ENCODE results near the gene KIR3DL3. TPM values are rescaled to one million over a fixed set of nuclear protein-coding genes. Genes with fewer than 3 reads are reported as not detected.
"Not testable (repeated sequence)": the region's sequence is repeated elsewhere in the genome, so short reads cannot be mapped to it uniquely, and the experiment has no call there.

KIR3DL3 gene
- total RNA-seq, 1 donor from 2014 or later = not detected

DNA sequence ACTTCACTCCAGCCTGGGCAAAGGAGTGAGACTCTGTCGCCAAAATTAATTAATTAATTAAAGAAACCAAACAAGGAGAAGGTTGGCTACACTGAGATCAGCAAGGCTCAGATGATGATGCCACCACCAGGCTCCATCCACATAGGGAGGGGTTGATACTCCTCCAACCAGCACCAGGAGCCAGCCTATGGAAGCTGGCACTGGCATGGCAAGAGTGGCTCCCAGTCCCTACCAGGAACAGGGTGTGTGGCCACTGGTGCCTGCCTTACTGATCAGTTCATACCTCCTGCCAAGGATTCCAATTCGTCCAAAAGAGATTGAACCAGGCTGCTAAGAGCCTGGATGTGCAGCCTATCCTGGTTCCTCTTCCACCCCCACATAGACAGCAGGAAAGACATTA lies 48.4 kb downstream of the KIR3DL3 start:
- intact Hi-C loops (cut with DNase I); ATAC-seq; DNase-seq (ENCODE audit: low spot score): not testable (repeated sequence)

DNA sequence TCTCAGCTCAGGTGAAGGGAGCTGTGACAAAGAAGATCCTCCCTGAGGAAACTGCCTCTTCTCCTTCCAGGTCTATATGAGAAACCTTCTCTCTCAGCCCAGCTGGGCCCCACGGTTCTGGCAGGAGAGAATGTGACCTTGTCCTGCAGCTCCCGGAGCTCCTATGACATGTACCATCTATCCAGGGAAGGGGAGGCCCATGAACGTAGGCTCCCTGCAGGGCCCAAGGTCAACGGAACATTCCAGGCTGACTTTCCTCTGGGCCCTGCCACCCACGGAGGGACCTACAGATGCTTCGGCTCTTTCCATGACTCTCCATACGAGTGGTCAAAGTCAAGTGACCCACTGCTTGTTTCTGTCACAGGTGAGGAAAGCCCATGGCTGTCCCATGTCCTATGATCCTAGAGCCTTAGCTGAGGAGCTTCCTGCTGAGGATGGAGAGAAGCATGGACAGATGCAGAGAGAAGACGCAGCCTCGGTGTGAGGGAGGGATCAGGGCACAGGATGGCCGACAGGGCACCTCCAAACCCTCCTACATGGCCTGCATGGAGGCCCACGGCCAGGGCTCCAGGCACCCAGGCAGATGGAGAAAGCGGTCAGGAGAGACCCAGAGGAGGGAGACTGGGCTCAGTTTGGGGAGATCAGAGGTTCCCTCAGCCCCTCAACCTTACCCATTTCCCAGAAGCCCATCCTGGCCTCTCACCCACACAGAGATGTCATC lies 51.0 kb downstream of the KIR3DL3 start:
- intact Hi-C loops (cut with DNase I); DNase-seq (ENCODE audit: low spot score); ATAC-seq: not testable (repeated sequence)

DNA sequence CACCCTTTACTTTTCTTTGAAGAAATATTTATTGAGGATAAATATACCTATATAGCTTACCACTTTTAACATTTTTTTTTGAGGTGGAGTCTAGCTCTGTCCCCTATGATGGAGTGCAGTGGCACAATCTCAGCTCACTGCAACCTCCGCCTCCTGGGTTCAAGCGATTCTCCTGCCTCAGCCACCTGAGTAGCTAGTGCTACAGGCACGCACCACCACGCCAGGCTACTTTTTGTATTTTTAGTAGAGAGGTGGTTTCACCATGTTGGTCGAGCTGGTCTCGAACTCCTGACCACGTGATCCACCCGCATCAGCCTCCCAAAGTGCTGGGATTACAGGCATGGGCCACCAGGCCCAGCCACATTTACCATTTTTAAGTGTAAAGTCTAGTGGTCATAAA lies 51.6 kb downstream of the KIR3DL3 start:
- DNase-seq (ENCODE audit: low spot score); intact Hi-C loops (cut with DNase I); ATAC-seq: not testable (repeated sequence)

DNA sequence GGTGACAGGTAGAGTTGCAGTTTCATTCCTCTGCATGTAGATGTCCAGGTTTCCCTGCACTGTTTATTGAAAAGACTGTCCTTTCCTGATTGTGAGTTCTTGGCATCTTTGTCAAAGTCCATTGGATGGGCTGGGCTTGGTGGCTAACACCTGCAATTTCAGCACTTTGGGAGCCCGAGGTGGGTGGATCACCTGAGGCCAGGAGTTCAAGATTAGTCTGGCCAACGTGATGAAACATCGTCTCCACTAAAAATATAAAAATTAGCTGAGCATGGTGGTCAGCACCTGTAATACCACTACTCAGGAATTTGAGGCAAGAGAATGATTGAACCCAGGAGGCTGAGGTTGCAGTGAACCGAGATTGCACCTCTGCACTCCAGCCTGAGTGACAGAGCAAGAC lies 53.6 kb downstream of the KIR3DL3 start:
- DNase-seq (ENCODE audit: low spot score); intact Hi-C loops (cut with DNase I); ATAC-seq: not testable (repeated sequence)

DNA sequence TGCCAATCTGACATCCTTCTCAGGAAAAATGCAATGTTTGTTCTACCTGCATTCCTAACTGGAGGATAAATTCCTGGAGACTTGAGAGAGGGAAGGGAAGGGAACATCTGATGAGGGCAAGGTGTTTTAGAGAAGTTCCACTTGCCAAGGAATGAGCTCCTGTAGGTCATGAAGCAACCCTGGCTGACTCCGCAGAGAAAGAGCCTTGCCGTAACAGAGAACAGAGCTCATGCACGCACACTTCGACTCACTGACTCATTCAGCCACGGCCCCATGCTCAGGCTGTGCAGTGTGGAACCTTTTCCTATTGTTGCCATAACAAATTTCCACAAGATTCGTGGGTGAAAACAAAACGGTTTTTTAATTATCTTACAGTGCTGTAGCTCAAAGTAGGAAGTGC lies 54.7 kb downstream of the KIR3DL3 start:
- ATAC-seq; DNase-seq (ENCODE audit: low spot score); intact Hi-C loops (cut with DNase I): not testable (repeated sequence)

DNA sequence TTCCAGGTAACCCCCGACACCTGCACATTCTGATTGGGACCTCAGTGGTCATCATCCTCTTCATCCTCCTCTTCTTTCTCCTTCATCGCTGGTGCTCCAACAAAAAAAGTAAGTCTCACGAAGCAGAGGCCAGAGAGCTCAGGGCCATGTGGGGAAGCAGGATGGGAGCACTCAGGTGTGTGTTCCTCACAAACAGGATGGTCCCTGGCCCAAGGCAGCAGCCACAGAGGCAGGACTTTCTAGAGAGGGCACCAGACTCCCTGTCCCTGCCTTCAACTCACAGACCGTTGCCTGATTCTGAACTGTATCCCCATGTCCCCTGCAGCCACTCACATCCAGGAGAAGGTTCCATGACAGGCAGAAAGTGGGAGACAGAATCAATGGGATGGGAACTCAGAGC lies 58.7 kb downstream of the KIR3DL3 start:
- DNase-seq (ENCODE audit: low spot score); intact Hi-C loops (cut with DNase I); ATAC-seq: not testable (repeated sequence)

Other genes with a start within 250 kb of the KIR3DL3 start
- 1.1 TPM for gene LAIR2, start 221.6 kb upstream of the KIR3DL3 start, total RNA-seq
- gene LILRA2, start 150.7 kb upstream of the KIR3DL3 start, total RNA-seq = 5.3 TPM
- 2.3 TPM for gene LILRA1, start 130.8 kb upstream of the KIR3DL3 start, total RNA-seq
- gene LILRB1, start 94.0 kb upstream of the KIR3DL3 start, total RNA-seq = 10.7 TPM
- 5.5 TPM for gene LILRB4, start 61.5 kb upstream of the KIR3DL3 start, total RNA-seq
- gene KIR2DL3, start 14.1 kb downstream of the KIR3DL3 start, total RNA-seq = not detected
- gene KIR2DL1, start 45.4 kb downstream of the KIR3DL3 start, total RNA-seq = not detected
- not detected for gene KIR2DL4, start 79.2 kb downstream of the KIR3DL3 start, total RNA-seq
- gene KIR3DL1, start 92.0 kb downstream of the KIR3DL3 start, total RNA-seq = not detected
- gene KIR2DS4, start 108.2 kb downstream of the KIR3DL3 start, total RNA-seq = not detected
- not detected for gene KIR3DL2, start 126.0 kb downstream of the KIR3DL3 start, total RNA-seq
- gene FCAR, start 149.8 kb downstream of the KIR3DL3 start, total RNA-seq = 5.2 TPM
- 0.45 TPM for gene NCR1, start 181.7 kb downstream of the KIR3DL3 start, total RNA-seq
- not detected for gene NLRP7, start 223.1 kb downstream of the KIR3DL3 start, total RNA-seq
- gene NLRP2, start 241.9 kb downstream of the KIR3DL3 start, total RNA-seq = 2.1 TPM

Measured in sciatic nerve (tissue), 2 donors.